ENCODE data around the gene CCR4. TPM values are rescaled to one million over a fixed set of nuclear protein-coding genes. Genes with fewer than 3 reads are reported as not detected.

CCR4 gene
- 0.03 to 0.11 TPM (median 0.06 TPM) in 3 of 5 replicates, not detected in the others for total RNA-seq (2022; extraction: Qiagen RNA extraction; ENCODE audit: low read depth)

DNA sequence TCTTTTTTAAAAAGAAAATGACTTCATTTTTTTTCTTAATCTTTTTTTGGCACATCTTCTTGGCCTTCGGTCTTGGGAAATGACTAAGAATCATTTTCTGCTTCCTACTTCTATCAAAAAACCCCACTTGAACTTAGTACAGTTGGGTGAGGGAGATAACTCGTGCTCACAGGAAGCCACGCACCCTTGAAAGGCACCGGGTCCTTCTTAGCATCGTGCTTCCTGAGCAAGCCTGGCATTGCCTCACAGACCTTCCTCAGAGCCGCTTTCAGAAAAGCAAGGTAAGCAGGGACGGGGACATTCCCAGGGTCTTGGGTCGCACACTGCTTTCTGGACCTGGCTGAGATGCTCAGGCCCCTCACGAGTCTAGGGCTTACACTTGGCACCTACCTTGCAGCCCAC is at the start of gene CCR4:
Gene CCR4, plus strand, starts transcription at position 235 of the 402 bp plus-strand sequence. CDS start 1,779 bp downstream, outside the sequence.

Other genes starting within 250 kb of the CCR4 start
- 0.02 to 0.04 TPM in 2 of 5 replicates, not detected in the others for gene TRIM71, start 133.6 kb upstream of the CCR4 start, total RNA-seq (2022; extraction: Qiagen RNA extraction; ENCODE audit: low read depth)
- gene GLB1, start 145.5 kb downstream of the CCR4 start, total RNA-seq (2022; extraction: Qiagen RNA extraction; ENCODE audit: low read depth): 68.7 to 73.7 TPM (median 70.1 TPM) in 5 replicates
- 1.2 to 1.7 TPM (median 1.5 TPM) in 5 replicates for gene TMPPE, start 145.5 kb downstream of the CCR4 start, total RNA-seq (2022; extraction: Qiagen RNA extraction; ENCODE audit: low read depth)
- gene CRTAP, start 162.4 kb downstream of the CCR4 start, total RNA-seq (2022; extraction: Qiagen RNA extraction; ENCODE audit: low read depth): 257 to 313 TPM (median 306 TPM) in 5 replicates